OCI-LY3 (cell line): ENCODE results near the gene NKAIN2.

Source experiments
- H2AFZ ChIP-seq: fragments of 200-600, 300-600 bp; shearing (Covaris generic); 2 replicates; pipeline ENCODE4 v1.6.0; 2014; ENCODE audit warnings: antibody characterized with exemption, low read depth, low read length
- H3K27ac ChIP-seq: fragments of 200-600, 300-600 bp; sonication (generic); 2 replicates; pipeline ENCODE4 v1.5.1; 2014; ENCODE audit warnings: mild to moderate bottlenecking, low read length, moderate library complexity, mixed read lengths
- H3K27me3 ChIP-seq: fragments of 200-600, 300-600 bp; sonication (generic); 2 replicates; pipeline ENCODE4 v1.6.1; 2014; ENCODE audit warnings: low read depth, low read length, mixed read lengths
- H3K36me3 ChIP-seq: fragments of 200-600, 300-600 bp; sonication (generic); replicated peaks from 2 replicates; pipeline ENCODE3; 2014; ENCODE audit warnings: low read depth, low read length, mixed read lengths
- H3K4me1 ChIP-seq: fragments of 300-600, 200-600 bp; sonication (generic); 2 replicates; pipeline ENCODE4 v1.6.1; 2014; ENCODE audit warnings: low read length, mixed read lengths
- H3K4me2 ChIP-seq: fragments of 200-600, 300-600 bp; sonication (generic); 2 replicates; pipeline ENCODE4 v1.6.1; 2014; ENCODE audit warnings: low read length, mixed read lengths
- H3K4me3 ChIP-seq: fragments of 300-600, 200-600 bp; sonication (generic); 2 replicates; pipeline ENCODE4 v1.5.1; 2014; ENCODE audit warnings: antibody characterized with exemption, mild to moderate bottlenecking, low read length, moderate library complexity
- H3K79me2 ChIP-seq: fragments of 300-600, 200-600 bp; shearing (Covaris generic); 2 replicates; pipeline ENCODE4 v1.6.1; 2014; ENCODE audit warnings: mild to moderate bottlenecking, low read length, mixed read lengths
- H3K9ac ChIP-seq: fragments of 300-600, 200-600 bp; shearing (Covaris generic); 2 replicates; pipeline ENCODE4 v1.6.0; 2014; ENCODE audit warnings: mild to moderate bottlenecking, low read length, moderate library complexity
- H3K9me3 ChIP-seq: fragments of 200-600, 300-600 bp; shearing (Covaris generic); 2 replicates; pipeline ENCODE4 v1.6.1; 2014; ENCODE audit warnings: low read length, mixed read lengths; ENCODE audit not compliant: insufficient read depth
- H4K20me1 ChIP-seq: fragments of 200-600, 300-600 bp; sonication (generic); 2 replicates; pipeline ENCODE4 v1.6.1; 2016; ENCODE audit warnings: low read length, mixed read lengths; ENCODE audit not compliant: insufficient read depth
- EZH2phosphoT487 ChIP-seq: fragments of 200-600 bp; shearing (Covaris generic); IDR thresholded peaks from 2 replicates; pipeline ENCODE4 v1.6.1; 2018; ENCODE audit warnings: antibody characterized with exemption, mixed run types, low read depth
- TF ChIP-seq, protein P1 (sequence below): fragments of 200-600, 300-600 bp; sonication (generic); IDR thresholded peaks from 2 replicates; pipeline ENCODE4 v1.5.1; 2014; ENCODE audit warnings: antibody characterized with exemption, low read length, low read depth

NKAIN2 gene

DNA sequence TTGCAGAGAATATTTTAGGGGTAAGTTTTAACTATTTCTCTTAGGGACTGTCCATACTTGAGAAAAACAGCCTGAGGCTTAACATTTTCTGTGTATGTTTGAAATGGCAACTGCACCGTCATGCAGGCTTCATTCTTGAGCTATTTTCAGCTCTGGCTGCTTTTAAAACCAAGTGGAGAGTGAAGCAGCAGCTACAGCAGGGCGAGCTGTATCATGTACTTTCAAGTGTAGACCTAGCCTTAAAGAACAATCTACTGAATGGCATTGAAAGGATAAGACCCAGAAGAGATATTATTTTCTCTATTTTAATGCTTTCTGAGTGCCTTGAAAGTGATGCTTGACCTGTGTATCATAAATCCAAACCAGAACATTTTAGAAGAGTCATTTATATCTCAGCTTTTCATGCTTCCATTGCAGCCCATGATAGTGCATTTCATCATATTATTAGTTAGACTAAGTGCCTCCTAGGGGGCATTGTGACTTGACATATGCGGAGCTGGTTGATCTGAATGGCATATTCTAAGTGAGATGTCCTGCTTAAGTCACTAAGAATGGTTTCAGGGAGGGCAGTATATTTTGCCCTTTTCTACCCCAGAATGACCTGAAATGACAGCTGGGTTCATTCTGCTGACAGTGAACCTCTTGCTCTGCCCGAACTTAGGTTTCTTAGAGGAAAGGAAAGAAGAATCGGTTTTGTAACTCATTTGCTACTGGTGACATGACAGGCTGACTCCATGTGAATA is 85.3 kb downstream of the NKAIN2 start:
- H3K27me3 ChIP-seq, result no peaks in the 10 kb centered on the region
- H3K9me3 ChIP-seq, result 0 out of 2 replicates have a peak, but pooled peaks cover 5% of the 10 kb centered on the region
- H2AFZ ChIP-seq, result peak overlapping the region; percentile 80
- H4K20me1 ChIP-seq, result no peaks in the 10 kb centered on the region
- no peak for TF ChIP-seq EZH2phosphoT487
- TF ChIP-seq, protein P1, sequence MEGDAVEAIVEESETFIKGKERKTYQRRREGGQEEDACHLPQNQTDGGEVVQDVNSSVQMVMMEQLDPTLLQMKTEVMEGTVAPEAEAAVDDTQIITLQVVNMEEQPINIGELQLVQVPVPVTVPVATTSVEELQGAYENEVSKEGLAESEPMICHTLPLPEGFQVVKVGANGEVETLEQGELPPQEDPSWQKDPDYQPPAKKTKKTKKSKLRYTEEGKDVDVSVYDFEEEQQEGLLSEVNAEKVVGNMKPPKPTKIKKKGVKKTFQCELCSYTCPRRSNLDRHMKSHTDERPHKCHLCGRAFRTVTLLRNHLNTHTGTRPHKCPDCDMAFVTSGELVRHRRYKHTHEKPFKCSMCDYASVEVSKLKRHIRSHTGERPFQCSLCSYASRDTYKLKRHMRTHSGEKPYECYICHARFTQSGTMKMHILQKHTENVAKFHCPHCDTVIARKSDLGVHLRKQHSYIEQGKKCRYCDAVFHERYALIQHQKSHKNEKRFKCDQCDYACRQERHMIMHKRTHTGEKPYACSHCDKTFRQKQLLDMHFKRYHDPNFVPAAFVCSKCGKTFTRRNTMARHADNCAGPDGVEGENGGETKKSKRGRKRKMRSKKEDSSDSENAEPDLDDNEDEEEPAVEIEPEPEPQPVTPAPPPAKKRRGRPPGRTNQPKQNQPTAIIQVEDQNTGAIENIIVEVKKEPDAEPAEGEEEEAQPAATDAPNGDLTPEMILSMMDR, result peak; percentile 27; the same call in 1 of the 2 replicates
- H3K36me3 ChIP-seq, result peaks cover 15% of the 10 kb centered on the region
- H3K4me3 ChIP-seq, result peak overlapping the region; percentile 45
- H3K79me2 ChIP-seq, result no peaks in the 10 kb centered on the region
- H3K27ac ChIP-seq, result peak overlapping the region; percentile 95
- peak overlapping the region; percentile 65 for H3K9ac ChIP-seq
- H3K4me2 ChIP-seq, result peak overlapping the region; percentile 58
- H3K4me1 ChIP-seq, result peaks cover 48% of the 10 kb centered on the region

DNA sequence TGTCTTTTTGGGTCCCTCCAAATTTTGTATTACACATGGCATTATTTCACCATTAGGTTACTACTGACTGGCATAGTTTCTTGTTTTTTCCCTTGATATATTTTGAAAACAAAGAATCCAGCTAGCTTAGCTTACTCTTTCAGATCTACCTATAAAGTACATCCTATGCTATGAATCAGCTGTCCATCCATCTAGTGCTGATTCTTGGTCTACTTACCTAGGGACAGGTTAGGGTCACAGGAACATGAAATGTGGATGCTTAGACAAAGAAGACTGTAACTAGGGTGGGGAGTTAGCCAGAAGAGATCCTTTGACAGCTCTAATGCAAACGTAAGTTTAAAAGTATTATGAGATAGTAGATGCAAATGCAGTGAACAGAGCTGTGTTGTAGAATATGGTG is 91.7 kb downstream of the NKAIN2 start:
- no peaks in the 10 kb centered on the region for H3K27me3 ChIP-seq
- H3K4me1 ChIP-seq, result peaks cover 26% of the 10 kb centered on the region
- H3K36me3 ChIP-seq, result peaks cover 15% of the 10 kb centered on the region
- no peak overlapping the region for H3K4me3 ChIP-seq
- H4K20me1 ChIP-seq, result no peaks in the 10 kb centered on the region
- TF ChIP-seq, protein P1, result no peak
- no peak for TF ChIP-seq EZH2phosphoT487
- H3K27ac ChIP-seq, result no peak overlapping the region
- H3K79me2 ChIP-seq, result no peaks in the 10 kb centered on the region
- no peak overlapping the region for H3K4me2 ChIP-seq
- no peak overlapping the region for H2AFZ ChIP-seq
- 0 out of 2 replicates have a peak, but pooled peaks cover 5% of the 10 kb centered on the region for H3K9me3 ChIP-seq
- H3K9ac ChIP-seq, result no peak overlapping the region

DNA sequence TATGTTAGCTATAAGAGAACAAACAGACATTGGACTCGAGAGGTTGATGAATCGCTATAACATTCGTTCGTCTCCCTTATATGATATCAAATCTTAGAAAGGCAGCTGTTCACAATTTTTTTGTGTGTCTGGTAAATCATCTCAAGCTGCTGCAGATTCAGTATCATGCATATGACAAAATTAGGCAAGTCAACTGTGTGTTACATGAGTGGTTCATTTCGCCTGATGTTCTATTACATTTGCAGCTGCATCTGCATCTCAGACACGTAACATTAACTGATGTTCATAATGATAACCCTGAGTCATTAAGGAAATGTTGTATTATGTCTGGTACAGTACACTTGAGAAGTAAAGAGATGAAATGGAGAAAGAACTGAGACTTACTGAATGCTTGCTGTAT is 92.1 kb downstream of the NKAIN2 start:
- no peak overlapping the region for H2AFZ ChIP-seq
- no peak overlapping the region for H3K9ac ChIP-seq
- H3K4me1 ChIP-seq, result peaks cover 21% of the 10 kb centered on the region
- no peak overlapping the region for H3K4me3 ChIP-seq
- H3K27me3 ChIP-seq, result no peaks in the 10 kb centered on the region
- H3K36me3 ChIP-seq, result peaks cover 12% of the 10 kb centered on the region
- H3K27ac ChIP-seq, result no peak overlapping the region
- 0 out of 2 replicates have a peak, but pooled peaks cover 5% of the 10 kb centered on the region for H3K9me3 ChIP-seq
- H3K4me2 ChIP-seq, result no peak overlapping the region
- no peaks in the 10 kb centered on the region for H3K79me2 ChIP-seq
- no peaks in the 10 kb centered on the region for H4K20me1 ChIP-seq
- TF ChIP-seq, protein P1, result no peak
- no peak for TF ChIP-seq EZH2phosphoT487

DNA sequence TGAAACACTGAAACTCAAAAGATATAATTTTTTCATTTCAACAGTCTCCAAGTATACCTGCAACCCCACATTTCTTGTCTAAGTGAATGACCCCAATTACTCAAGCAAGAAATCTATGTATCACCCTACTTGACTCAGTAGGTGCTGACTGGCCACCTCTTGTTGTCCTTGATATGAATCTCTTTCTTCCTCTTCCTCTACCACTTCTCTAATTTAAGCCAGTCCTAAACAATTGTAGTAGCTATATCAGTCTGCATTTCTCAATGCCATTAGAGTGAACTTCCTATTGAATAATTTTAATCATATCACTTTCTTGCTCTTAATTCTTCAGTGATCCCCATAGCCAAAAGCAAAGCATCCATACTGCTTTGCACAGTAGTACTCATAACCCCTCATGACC is 93.2 kb downstream of the NKAIN2 start:
- Histone ChIP-seq H3K4me3 (no peak overlapping the region), H3K9ac (no peak overlapping the region), H3K9me3 (0 out of 2 replicates have a peak, but pooled peaks cover 3% of the 10 kb centered on the region), H4K20me1 (no peaks in the 10 kb centered on the region), H2AFZ (no peak overlapping the region), H3K27ac (no peak overlapping the region), H3K4me2 (0 out of 2 replicates have a peak overlapping the region, but pooled peaks have one; percentile 13), H3K4me1 (peaks cover 19% of the 10 kb centered on the region), H3K36me3 (peaks cover 2% of the 10 kb centered on the region), H3K79me2 (no peaks in the 10 kb centered on the region), H3K27me3 (no peaks in the 10 kb centered on the region)
- TF ChIP-seq, protein P1, result no peak
- TF ChIP-seq EZH2phosphoT487, result no peak
